ENCODE measurements around the gene IMP3. TPM values are rescaled to one million over a fixed set of nuclear protein-coding genes. Genes with fewer than 3 reads are reported as not detected.

Gene IMP3
- total RNA-seq, 1 donor from 2014 or later: 48.4 TPM

DNA sequence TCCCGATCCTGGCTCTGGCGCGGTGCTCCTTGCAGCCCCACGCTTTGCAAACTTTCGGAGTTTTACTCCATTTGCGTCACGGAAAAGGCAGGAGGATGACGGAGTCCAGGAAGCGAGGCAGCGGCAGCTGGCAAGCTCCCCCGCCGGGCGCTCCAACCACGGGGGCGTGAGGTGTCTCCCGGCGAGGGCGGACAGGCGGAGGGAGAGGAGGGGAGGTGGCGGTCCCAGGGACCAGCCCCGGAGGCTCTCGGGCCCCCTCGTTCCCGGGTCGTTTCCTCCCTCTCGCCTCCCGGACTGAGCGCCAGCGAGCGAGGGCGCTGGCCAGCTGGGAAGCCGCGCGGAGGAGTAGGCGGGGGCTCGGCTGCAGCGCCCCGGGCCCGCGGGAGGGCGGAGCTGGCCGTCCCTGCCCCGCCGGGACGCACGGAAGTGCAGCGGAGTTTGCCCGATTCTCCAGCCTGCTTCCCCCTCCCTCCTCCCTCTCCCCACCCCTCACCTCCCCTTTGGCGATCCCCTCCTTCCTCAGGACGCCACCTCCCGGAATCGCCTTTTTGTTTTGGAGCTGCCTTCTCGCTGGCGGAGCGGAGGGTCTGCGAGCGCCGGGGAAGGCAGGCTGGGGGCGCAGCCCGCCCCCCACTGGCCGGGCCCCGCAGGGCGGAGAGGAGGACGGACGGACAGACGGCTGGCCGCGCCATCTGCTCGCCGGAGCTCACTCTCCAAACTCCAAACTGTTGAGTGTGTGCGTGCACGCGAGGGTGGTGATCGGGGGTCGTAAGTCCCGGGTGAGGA, 7.5 kb upstream of the IMP3 start, which contains the start of gene SNX33:
Gene SNX33 (plus strand): TSS at position 543 of the 786 bp plus-strand sequence. CDS start 1,191 bp downstream, outside the sequence.
- H3K4me3 ChIP-seq (ENCODE audit: insufficient read depth, low read depth, low read length): peak within 1 kb of the TSS; percentile 92
- TF ChIP-seq, protein P1, sequence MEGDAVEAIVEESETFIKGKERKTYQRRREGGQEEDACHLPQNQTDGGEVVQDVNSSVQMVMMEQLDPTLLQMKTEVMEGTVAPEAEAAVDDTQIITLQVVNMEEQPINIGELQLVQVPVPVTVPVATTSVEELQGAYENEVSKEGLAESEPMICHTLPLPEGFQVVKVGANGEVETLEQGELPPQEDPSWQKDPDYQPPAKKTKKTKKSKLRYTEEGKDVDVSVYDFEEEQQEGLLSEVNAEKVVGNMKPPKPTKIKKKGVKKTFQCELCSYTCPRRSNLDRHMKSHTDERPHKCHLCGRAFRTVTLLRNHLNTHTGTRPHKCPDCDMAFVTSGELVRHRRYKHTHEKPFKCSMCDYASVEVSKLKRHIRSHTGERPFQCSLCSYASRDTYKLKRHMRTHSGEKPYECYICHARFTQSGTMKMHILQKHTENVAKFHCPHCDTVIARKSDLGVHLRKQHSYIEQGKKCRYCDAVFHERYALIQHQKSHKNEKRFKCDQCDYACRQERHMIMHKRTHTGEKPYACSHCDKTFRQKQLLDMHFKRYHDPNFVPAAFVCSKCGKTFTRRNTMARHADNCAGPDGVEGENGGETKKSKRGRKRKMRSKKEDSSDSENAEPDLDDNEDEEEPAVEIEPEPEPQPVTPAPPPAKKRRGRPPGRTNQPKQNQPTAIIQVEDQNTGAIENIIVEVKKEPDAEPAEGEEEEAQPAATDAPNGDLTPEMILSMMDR (IDR thresholded peaks at IDR 0.05; ENCODE audit: insufficient read depth, low read depth, low read length): peak; percentile 17
- no peak for TF ChIP-seq EZH2 (IDR thresholded peaks at IDR 0.05; ENCODE audit: insufficient read depth, low read length)
- peak within 1 kb of the TSS; percentile 93 for H3K4me3 Mint-ChIP-seq (ENCODE audit: unreplicated experiment)
- peaks cover 40% of the 10 kb centered on the region for H4K20me1 ChIP-seq (ENCODE audit: insufficient read depth, low read length)
- H3K27ac Mint-ChIP-seq (ENCODE audit: unreplicated experiment): peak within 1 kb of the TSS; percentile 89
- peaks cover 46% of the 10 kb centered on the region for H3K4me1 Mint-ChIP-seq (ENCODE audit: low read depth, unreplicated experiment)
- H3K4me1 ChIP-seq (ENCODE audit: insufficient read depth, low read length): peaks cover 53% of the 10 kb centered on the region
- no peaks in the 10 kb centered on the region for H3K9me3 ChIP-seq (ENCODE audit: insufficient read depth, low read depth, low read length)
- H3K79me2 ChIP-seq (ENCODE audit: insufficient read depth, low read length): peaks cover 58% of the 10 kb centered on the region
- H3K9ac ChIP-seq (ENCODE audit: low read length): peak within 1 kb of the TSS; percentile 98
- FAIRE-seq (no peak), DNase-seq (ENCODE audit: low read depth) (peak; percentile 82)
- H3K36me3 Mint-ChIP-seq (ENCODE audit: low read depth, unreplicated experiment): peaks cover 19% of the 10 kb centered on the region
- peak within 1 kb of the TSS; percentile 78 for H2AFZ ChIP-seq (ENCODE audit: low read depth, low read length)
- no peaks in the 10 kb centered on the region for H3K27me3 ChIP-seq (ENCODE audit: insufficient read depth, low read length)
- no peaks in the 10 kb centered on the region for H3K9me3 Mint-ChIP-seq (ENCODE audit: unreplicated experiment)
- H3K4me2 ChIP-seq (ENCODE audit: low read length): peak within 1 kb of the TSS; percentile 96
- peak within 1 kb of the TSS; percentile 94 for H3K27ac ChIP-seq (ENCODE audit: low read depth, low read length)
- no peaks in the 10 kb centered on the region for H3K36me3 ChIP-seq (ENCODE audit: insufficient read depth, low read length)
- no peaks in the 10 kb centered on the region for H3K27me3 Mint-ChIP-seq (ENCODE audit: low read depth, unreplicated experiment)

DNA sequence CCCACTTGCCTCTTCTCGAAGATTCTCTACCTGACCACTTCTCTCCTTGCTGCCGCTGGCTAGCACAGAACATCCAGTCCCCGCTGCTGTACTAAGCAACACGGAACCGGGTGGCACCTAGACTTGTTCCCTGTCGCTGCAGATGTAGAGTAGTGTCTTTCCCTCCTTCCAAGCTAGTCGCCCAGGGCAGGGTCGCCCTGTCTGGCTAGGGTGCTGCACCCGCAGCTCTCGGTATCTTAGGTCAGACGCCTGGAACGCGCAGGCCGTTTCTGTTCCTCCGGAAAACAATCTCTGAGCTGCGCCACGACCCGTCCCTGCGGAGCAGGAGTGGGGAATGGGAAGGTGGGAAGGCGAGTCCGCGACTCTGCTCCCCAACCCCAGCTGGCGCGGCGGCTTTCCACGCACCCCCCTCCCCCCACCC, 6.9 kb upstream of the IMP3 start:
- DNase-seq (ENCODE audit: low read depth): no peak
- peak overlapping the region; percentile 78 for H2AFZ ChIP-seq (ENCODE audit: low read depth, low read length)
- H3K4me3 Mint-ChIP-seq (ENCODE audit: unreplicated experiment): peak overlapping the region; percentile 84
- H3K9ac ChIP-seq (ENCODE audit: low read length): peak overlapping the region; percentile 98
- peaks cover 43% of the 10 kb centered on the region for H3K4me1 Mint-ChIP-seq (ENCODE audit: low read depth, unreplicated experiment)
- H4K20me1 ChIP-seq (ENCODE audit: insufficient read depth, low read length): peaks cover 34% of the 10 kb centered on the region
- no peak for TF ChIP-seq EZH2 (IDR thresholded peaks at IDR 0.05; ENCODE audit: insufficient read depth, low read length)
- H3K36me3 Mint-ChIP-seq (ENCODE audit: low read depth, unreplicated experiment): peaks cover 19% of the 10 kb centered on the region
- H3K4me3 ChIP-seq (ENCODE audit: insufficient read depth, low read depth, low read length): peak overlapping the region; percentile 92
- peaks cover 47% of the 10 kb centered on the region for H3K4me1 ChIP-seq (ENCODE audit: insufficient read depth, low read length)
- H3K27ac ChIP-seq (ENCODE audit: low read depth, low read length): peak overlapping the region; percentile 94
- no peaks in the 10 kb centered on the region for H3K27me3 Mint-ChIP-seq (ENCODE audit: low read depth, unreplicated experiment)
- no peaks in the 10 kb centered on the region for H3K9me3 Mint-ChIP-seq (ENCODE audit: unreplicated experiment)
- H3K36me3 ChIP-seq (ENCODE audit: insufficient read depth, low read length): no peaks in the 10 kb centered on the region
- FAIRE-seq: no peak
- H3K9me3 ChIP-seq (ENCODE audit: insufficient read depth, low read depth, low read length): no peaks in the 10 kb centered on the region
- peak overlapping the region; percentile 96 for H3K4me2 ChIP-seq (ENCODE audit: low read length)
- peaks cover 52% of the 10 kb centered on the region for H3K79me2 ChIP-seq (ENCODE audit: insufficient read depth, low read length)
- no peaks in the 10 kb centered on the region for H3K27me3 ChIP-seq (ENCODE audit: insufficient read depth, low read length)
- H3K27ac Mint-ChIP-seq (ENCODE audit: unreplicated experiment): peak overlapping the region; percentile 80

DNA sequence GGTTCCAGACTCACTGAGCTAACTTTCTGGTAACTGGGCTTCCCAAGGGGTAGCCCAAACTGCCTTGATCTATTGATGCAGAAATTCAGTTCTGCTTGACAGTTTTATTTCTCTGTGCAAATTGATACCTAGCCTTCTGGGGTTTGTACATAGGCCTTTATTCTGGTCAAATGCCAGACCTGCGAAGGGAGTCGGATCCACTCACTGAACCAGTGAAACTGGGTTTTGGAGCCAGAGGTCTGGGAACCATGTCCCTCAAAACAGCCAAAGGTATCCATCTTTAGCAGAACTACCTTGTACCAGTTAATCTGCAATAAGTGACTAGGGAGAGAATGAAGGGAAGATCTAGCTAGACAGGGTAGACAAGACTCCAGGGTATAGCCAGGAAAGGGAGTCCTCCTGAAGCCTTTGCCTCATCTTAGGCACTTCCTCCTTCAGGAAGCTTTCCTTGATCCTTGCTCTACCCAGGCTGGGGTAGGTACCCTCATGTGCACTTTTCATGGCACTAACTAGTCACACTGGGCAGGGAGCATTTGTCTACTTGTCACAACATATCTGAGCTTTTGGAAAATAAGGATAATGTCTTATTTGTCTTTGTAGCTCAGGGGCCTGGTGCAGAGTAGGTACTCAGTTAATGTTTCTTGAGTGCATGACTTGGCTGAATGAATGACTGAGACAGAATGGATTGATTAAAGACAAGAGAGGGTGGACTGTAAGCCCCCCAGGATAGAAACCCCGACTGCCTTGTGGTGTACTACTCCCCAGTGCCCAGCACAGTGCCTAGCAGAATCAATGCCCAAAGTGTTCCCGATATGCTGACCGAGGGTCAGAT, 6.3 kb upstream of the IMP3 start:
- TF ChIP-seq, protein P1 (IDR thresholded peaks at IDR 0.05; ENCODE audit: insufficient read depth, low read depth, low read length): no peak
- no peak for TF ChIP-seq EZH2 (IDR thresholded peaks at IDR 0.05; ENCODE audit: insufficient read depth, low read length)
- no peak for FAIRE-seq
- Histone ChIP-seq H3K9ac (ENCODE audit: low read length) (peak overlapping the region; percentile 98), H3K4me1 (ENCODE audit: insufficient read depth, low read length) (peaks cover 41% of the 10 kb centered on the region), H3K27ac (ENCODE audit: low read depth, low read length) (peak overlapping the region; percentile 94), H3K4me3 (ENCODE audit: insufficient read depth, low read depth, low read length) (peak overlapping the region; percentile 92), H4K20me1 (ENCODE audit: insufficient read depth, low read length) (peaks cover 28% of the 10 kb centered on the region), H2AFZ (ENCODE audit: low read depth, low read length) (peak overlapping the region; percentile 78), H3K4me2 (ENCODE audit: low read length) (peak overlapping the region; percentile 96), H3K79me2 (ENCODE audit: insufficient read depth, low read length) (peaks cover 46% of the 10 kb centered on the region), H3K9me3 (ENCODE audit: insufficient read depth, low read depth, low read length) (no peaks in the 10 kb centered on the region), H3K36me3 (ENCODE audit: insufficient read depth, low read length) (no peaks in the 10 kb centered on the region), H3K27me3 (ENCODE audit: insufficient read depth, low read length) (no peaks in the 10 kb centered on the region)
- peaks cover 37% of the 10 kb centered on the region for H3K4me1 Mint-ChIP-seq (ENCODE audit: low read depth, unreplicated experiment)
- no peak for DNase-seq (ENCODE audit: low read depth)
- peaks cover 19% of the 10 kb centered on the region for H3K36me3 Mint-ChIP-seq (ENCODE audit: low read depth, unreplicated experiment)
- H3K4me3 Mint-ChIP-seq (ENCODE audit: unreplicated experiment): peak overlapping the region; percentile 84
- H3K27ac Mint-ChIP-seq (ENCODE audit: unreplicated experiment): peak overlapping the region; percentile 79
- H3K27me3 Mint-ChIP-seq (ENCODE audit: low read depth, unreplicated experiment): no peaks in the 10 kb centered on the region
- no peaks in the 10 kb centered on the region for H3K9me3 Mint-ChIP-seq (ENCODE audit: unreplicated experiment)
